Smooth muscle cell of the brain vasculature (primary cell): ENCODE measurements around the gene ZNF396.

ENCODE experiments used
- DNase-seq: peaks from one replicate; pipeline ENCODE4 v3.0.0-alpha.2; 2012; ENCODE audit warnings: low read depth, low spot score

The ZNF396 gene

GRCh38 chr18:35383136-35383535, 6.0 kb upstream of the ZNF396 start:
- DNase-seq = no peak

- no peak for DNase-seq
These were observed 2.3 kb upstream of the ZNF396 start for GRCh38 chr18:35379421-35379820.

GRCh38 chr18:35378574-35378896, 1.4 kb upstream of the ZNF396 start:
- no peak for DNase-seq

GRCh38 chr18:35377875-35378573, 887 bp upstream of the ZNF396 start:
- DNase-seq = no peak

GRCh38 chr18:35376393-35376741, 770 bp downstream of the ZNF396 start:
- no peak for DNase-seq

GRCh38 chr18:35374708-35375107, 2.4 kb downstream of the ZNF396 start:
- no peak for DNase-seq

GRCh38 chr18:35371412-35372195, 5.5 kb downstream of the ZNF396 start:
- DNase-seq = no peak

GRCh38 chr18:35369126-35369525, 8.0 kb downstream of the ZNF396 start:
- DNase-seq = no peak

- no peak for DNase-seq
These were observed 8.5 kb downstream of the ZNF396 start for GRCh38 chr18:35368595-35368994.

- DNase-seq = no peak
These were observed 14.6 kb downstream of the ZNF396 start for GRCh38 chr18:35362531-35362930.

- no peak for DNase-seq
These were observed 15.4 kb downstream of the ZNF396 start for GRCh38 chr18:35361570-35362321.

GRCh38 chr18:35355140-35355618, 22.0 kb downstream of the ZNF396 start:
- peak; percentile 73 for DNase-seq

- DNase-seq = no peak
These were observed 24.4 kb downstream of the ZNF396 start for GRCh38 chr18:35352778-35353177.

GRCh38 chr18:35352283-35352682, 24.9 kb downstream of the ZNF396 start:
- DNase-seq = no peak

- no peak for DNase-seq
These were observed 29.1 kb downstream of the ZNF396 start for GRCh38 chr18:35348001-35348400.

- DNase-seq = no peak
These were observed 31.2 kb downstream of the ZNF396 start for GRCh38 chr18:35345950-35346349.

- DNase-seq = no peak
These were observed 31.6 kb downstream of the ZNF396 start for GRCh38 chr18:35345460-35345921.

GRCh38 chr18:35344736-35345459, 32.2 kb downstream of the ZNF396 start:
- DNase-seq = no peak

- DNase-seq = peak; percentile 77
These were observed 33.0 kb downstream of the ZNF396 start, which contains the start of gene ZNF24 for GRCh38 chr18:35343936-35344735. Gene ZNF24 (minus strand): TSS chr18:35344420. CDS start chr18:35340650, 3,770 bp downstream.

- no peak for DNase-seq
These were observed 33.6 kb downstream of the ZNF396 start for GRCh38 chr18:35343488-35343935.

- no peak for DNase-seq
These were observed 39.9 kb downstream of the ZNF396 start for GRCh38 chr18:35337286-35337685.
